Stomach (tissue), 4 donors: ENCODE data around the gene NINL.

Experiments
- CTCF ChIP-seq, 7 experiments: fragments of 450-650 bp in 4 of 7; fragments of 200-600 bp in 3 of 7; sonication (generic) in 3 of 7; IDR thresholded peaks; one replicate each; pipeline ENCODE4 v1.5.1; 2016 to 2019; ENCODE audit warnings: antibody characterized with exemption in 7 of 7, control low read depth in 2 of 7, mild to moderate bottlenecking in 1 of 7
- EP300 ChIP-seq: sonication (generic); formaldehyde crosslinking; IDR thresholded peaks from one replicate; pipeline ENCODE4 v1.6.1; 2017; ENCODE audit warnings: antibody characterized with exemption

GRCh38 chr20:25543068-25543467 is 42.3 kb downstream of the NINL start:
- TF ChIP-seq CTCF (IDR thresholded peaks at IDR 0.05): no peak
- TF ChIP-seq EP300: no peak
